ENCODE results near the gene RBM4B. TPM values are rescaled to one million over a fixed set of nuclear protein-coding genes. Genes with fewer than 3 reads are reported as not detected.

Gene RBM4B
- total and polyA plus RNA-seq, 2 of the 13 experiments (the other 11 are each of a cell fraction or from before 2014, with no cell fraction given), result 25.8 to 32.4 TPM

- H3K27me3 ChIP-seq (ENCODE audit: control insufficient read depth in 1 of 2, insufficient read depth in 2 of 2, low read length in 2 of 2), result peaks cover 4 to 32% of the 10 kb centered on the region in 2 experiments
- H3K4me1 ChIP-seq (ENCODE audit: insufficient read depth, low read length), result peaks cover 60% of the 10 kb centered on the region
- H3K9ac ChIP-seq (ENCODE audit: insufficient read depth, low read depth, low read length), result no peak overlapping the region
- 17% methylated on average over 16 of the region's 16 CpGs for WGBS (ENCODE audit: low lambda C conversion rate)
- TF ChIP-seq KDM6A (CRISPR knock-in tag; IDR thresholded peaks at IDR 0.05; ENCODE audit: low read depth) (no peak), BCL3 (CRISPR knock-in tag; IDR thresholded peaks at IDR 0.05) (no peak), ZNF362 (CRISPR knock-in tag; IDR thresholded peaks at IDR 0.05; ENCODE audit: borderline replicate concordance) (peak; percentile 58), ZFP37 (CRISPR knock-in tag; IDR thresholded peaks at IDR 0.05; ENCODE audit: borderline replicate concordance) (no peak), FOXO1 (CRISPR knock-in tag; IDR thresholded peaks at IDR 0.05) (no peak), TEAD3 (CRISPR knock-in tag; optimal IDR thresholded peaks at IDR 0.05; ENCODE audit: borderline replicate concordance) (no peak), HNRNPLL (IDR thresholded peaks at IDR 0.05; ENCODE audit: low read depth, low read length, poor library complexity, severe bottlenecking) (peak; percentile 58), ZNF770 (CRISPR knock-in tag; IDR thresholded peaks at IDR 0.05) (peak; percentile 88), ZNF20 (CRISPR knock-in tag; IDR thresholded peaks at IDR 0.05) (no peak), CAMTA2 (CRISPR knock-in tag; IDR thresholded peaks at IDR 0.05; ENCODE audit: borderline replicate concordance) (no peak), MAFK (conservative IDR thresholded peaks at IDR 0.05 in 1 of 2, IDR thresholded peaks at IDR 0.05 in 1 of 2; ENCODE audit: low read length in 2 of 2) (no peak), FIP1L1 (IDR thresholded peaks at IDR 0.05; ENCODE audit: borderline replicate concordance, insufficient read depth, low read depth, low read length) (no peak), THAP8 (CRISPR knock-in tag; IDR thresholded peaks at IDR 0.05; ENCODE audit: borderline replicate concordance) (no peak), ATF5 (CRISPR knock-in tag; IDR thresholded peaks at IDR 0.05; ENCODE audit: low read depth) (no peak), ZNF432 (CRISPR knock-in tag; IDR thresholded peaks at IDR 0.05; ENCODE audit: borderline replicate concordance) (no peak)
- DNase-seq (ENCODE audit: low spot score) (no peak), ATAC-seq (no peak), FAIRE-seq (no peak)
- H4K20me1 ChIP-seq (ENCODE audit: insufficient read depth, low read length), result no peaks in the 10 kb centered on the region
- peak overlapping the region; percentile 36 for H3K4me2 ChIP-seq (ENCODE audit: low read depth, low read length)
- H3K36me3 ChIP-seq (replicated peaks in 1 of 2; ENCODE audit: control insufficient read depth in 1 of 2, insufficient read depth in 2 of 2, low read length in 2 of 2), result no peaks in the 10 kb centered on the region
- H3K27ac ChIP-seq (ENCODE audit: extremely low read length, insufficient read depth, low read length), result no peak overlapping the region
- H3K79me2 ChIP-seq (ENCODE audit: insufficient read depth, low read length), result no peaks in the 10 kb centered on the region
- no peaks in the 10 kb centered on the region for H3K9me3 ChIP-seq (ENCODE audit: low read length)
- no peak overlapping the region; a peak in 1 of 6 replicates for H3K4me3 ChIP-seq (replicated peaks in 1 of 3; ENCODE audit: insufficient read depth in 1 of 3, low read depth in 2 of 3, low read length in 3 of 3)
- in situ Hi-C loops (cut with HindIII; ENCODE audit: extremely low pct_ligation_motif_present, low pct_unique_long_range_greater_than_20kb), result no loop called here
- intact Hi-C loops (cut with micrococcal nuclease; ENCODE audit: unreplicated experiment), result no loop called here
- H2AFZ ChIP-seq (ENCODE audit: low read length), result no peak overlapping the region
- ChIA-PET CTCF (ENCODE audit: low intra/inter-chr PET ratio, low total read pairs) (no interaction called here), POLR2A (interaction anchor here (0.8 to 1.5 kb wide), 2 partner anchors 16 to 85 kb away, joined by 3 read pairs; partner anchors contain the start of gene RBM4)
- BruUV-seq (replicated peaks), result no TSS peak
Measured at GRCh38 chr11:66722745-66723651, 45.3 kb upstream of the RBM4B start.

Data from HepG2 (cell line).